ENCODE results near the gene ST3GAL6. TPM values are rescaled to one million over a fixed set of nuclear protein-coding genes. Genes with fewer than 3 reads are reported as not detected.

ST3GAL6 gene
- total and polyA plus RNA-seq, 2 of the 13 experiments (the other 11 are each of a cell fraction or from before 2014, with no cell fraction given) = 17.5 to 23.2 TPM

DNA sequence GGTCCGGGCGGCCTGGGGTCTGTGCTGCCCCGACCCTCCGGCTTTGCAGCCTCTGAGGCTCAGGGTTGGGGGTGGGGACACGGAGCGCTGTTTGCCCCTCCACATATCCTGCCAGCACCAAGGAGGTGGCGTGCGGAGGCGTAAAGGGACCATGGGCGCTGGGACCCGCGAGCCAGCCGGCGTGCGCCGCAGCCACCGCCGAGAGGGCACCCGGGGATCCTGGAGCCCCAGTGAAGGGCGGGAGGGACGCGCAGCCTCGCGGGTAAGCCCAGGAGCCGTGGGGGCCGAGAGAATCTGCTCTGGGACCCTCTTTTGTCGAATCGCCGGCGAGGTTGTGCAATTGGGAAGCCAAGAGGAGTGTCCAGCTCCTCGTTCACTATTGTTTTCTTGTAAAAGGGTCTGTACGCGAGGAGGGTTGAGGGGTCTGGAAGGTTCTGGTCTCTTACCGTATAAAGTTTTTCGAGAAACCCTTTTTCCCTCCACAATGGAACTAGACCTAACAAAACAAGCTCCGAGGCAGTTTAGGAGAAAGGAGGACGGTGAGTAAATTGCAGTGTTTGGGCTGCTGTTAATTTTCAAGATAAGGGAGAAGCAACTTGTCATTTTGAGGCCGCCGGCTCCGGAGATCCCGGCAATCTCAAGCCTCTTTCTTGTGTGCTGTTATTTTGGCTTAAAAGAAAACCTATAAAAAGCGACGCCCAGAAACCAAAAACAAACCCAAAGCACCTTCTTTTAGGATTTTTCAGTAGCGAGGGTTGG, 29.9 kb upstream of the ST3GAL6 start (continued):
- TF ChIP-seq ZNF605 (CRISPR knock-in tag; IDR thresholded peaks at IDR 0.05) = no peak
- 0 out of 2 replicates have a peak, but pooled peaks have one; percentile 19 for TF ChIP-seq KMT2B (CRISPR knock-in tag; IDR thresholded peaks at IDR 0.05)
- 0 out of 2 replicates have a peak, but pooled peaks have one; percentile 59 for TF ChIP-seq GZF1 (CRISPR knock-in tag; IDR thresholded peaks at IDR 0.05)
- TF ChIP-seq FOXP4 (CRISPR knock-in tag; IDR thresholded peaks at IDR 0.05) = no peak
- TF ChIP-seq, protein P1, sequence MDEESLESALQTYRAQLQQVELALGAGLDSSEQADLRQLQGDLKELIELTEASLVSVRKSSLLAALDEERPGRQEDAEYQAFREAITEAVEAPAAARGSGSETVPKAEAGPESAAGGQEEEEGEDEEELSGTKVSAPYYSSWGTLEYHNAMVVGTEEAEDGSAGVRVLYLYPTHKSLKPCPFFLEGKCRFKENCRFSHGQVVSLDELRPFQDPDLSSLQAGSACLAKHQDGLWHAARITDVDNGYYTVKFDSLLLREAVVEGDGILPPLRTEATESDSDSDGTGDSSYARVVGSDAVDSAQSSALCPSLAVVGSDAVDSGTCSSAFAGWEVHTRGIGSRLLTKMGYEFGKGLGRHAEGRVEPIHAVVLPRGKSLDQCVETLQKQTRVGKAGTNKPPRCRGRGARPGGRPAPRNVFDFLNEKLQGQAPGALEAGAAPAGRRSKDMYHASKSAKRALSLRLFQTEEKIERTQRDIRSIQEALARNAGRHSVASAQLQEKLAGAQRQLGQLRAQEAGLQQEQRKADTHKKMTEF (CRISPR knock-in tag; IDR thresholded peaks at IDR 0.05) = 0 out of 2 replicates have a peak, but pooled peaks have one; percentile 16
- TF ChIP-seq SAP130 (CRISPR knock-in tag; IDR thresholded peaks at IDR 0.05; ENCODE audit: low read depth) = peak; percentile 19; the same call in 1 of the 2 replicates
- 0 out of 2 replicates have a peak, but pooled peaks have one; percentile 1 for TF ChIP-seq PHF20 (CRISPR knock-in tag; IDR thresholded peaks at IDR 0.05)
- TF ChIP-seq ZNF274 (CRISPR knock-in tag; IDR thresholded peaks at IDR 0.05) = 0 out of 2 replicates have a peak, but pooled peaks have one; percentile 42
- 0 out of 2 replicates have a peak, but pooled peaks have one; percentile 6 for TF ChIP-seq ZNF850 (CRISPR knock-in tag; conservative IDR thresholded peaks at IDR 0.05)
- TF ChIP-seq, protein P2, sequence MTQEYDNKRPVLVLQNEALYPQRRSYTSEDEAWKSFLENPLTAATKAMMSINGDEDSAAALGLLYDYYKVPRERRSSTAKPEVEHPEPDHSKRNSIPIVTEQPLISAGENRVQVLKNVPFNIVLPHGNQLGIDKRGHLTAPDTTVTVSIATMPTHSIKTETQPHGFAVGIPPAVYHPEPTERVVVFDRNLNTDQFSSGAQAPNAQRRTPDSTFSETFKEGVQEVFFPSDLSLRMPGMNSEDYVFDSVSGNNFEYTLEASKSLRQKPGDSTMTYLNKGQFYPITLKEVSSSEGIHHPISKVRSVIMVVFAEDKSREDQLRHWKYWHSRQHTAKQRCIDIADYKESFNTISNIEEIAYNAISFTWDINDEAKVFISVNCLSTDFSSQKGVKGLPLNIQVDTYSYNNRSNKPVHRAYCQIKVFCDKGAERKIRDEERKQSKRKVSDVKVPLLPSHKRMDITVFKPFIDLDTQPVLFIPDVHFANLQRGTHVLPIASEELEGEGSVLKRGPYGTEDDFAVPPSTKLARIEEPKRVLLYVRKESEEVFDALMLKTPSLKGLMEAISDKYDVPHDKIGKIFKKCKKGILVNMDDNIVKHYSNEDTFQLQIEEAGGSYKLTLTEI (CRISPR knock-in tag; conservative IDR thresholded peaks at IDR 0.05) = no peak
- TF ChIP-seq, protein P3, sequence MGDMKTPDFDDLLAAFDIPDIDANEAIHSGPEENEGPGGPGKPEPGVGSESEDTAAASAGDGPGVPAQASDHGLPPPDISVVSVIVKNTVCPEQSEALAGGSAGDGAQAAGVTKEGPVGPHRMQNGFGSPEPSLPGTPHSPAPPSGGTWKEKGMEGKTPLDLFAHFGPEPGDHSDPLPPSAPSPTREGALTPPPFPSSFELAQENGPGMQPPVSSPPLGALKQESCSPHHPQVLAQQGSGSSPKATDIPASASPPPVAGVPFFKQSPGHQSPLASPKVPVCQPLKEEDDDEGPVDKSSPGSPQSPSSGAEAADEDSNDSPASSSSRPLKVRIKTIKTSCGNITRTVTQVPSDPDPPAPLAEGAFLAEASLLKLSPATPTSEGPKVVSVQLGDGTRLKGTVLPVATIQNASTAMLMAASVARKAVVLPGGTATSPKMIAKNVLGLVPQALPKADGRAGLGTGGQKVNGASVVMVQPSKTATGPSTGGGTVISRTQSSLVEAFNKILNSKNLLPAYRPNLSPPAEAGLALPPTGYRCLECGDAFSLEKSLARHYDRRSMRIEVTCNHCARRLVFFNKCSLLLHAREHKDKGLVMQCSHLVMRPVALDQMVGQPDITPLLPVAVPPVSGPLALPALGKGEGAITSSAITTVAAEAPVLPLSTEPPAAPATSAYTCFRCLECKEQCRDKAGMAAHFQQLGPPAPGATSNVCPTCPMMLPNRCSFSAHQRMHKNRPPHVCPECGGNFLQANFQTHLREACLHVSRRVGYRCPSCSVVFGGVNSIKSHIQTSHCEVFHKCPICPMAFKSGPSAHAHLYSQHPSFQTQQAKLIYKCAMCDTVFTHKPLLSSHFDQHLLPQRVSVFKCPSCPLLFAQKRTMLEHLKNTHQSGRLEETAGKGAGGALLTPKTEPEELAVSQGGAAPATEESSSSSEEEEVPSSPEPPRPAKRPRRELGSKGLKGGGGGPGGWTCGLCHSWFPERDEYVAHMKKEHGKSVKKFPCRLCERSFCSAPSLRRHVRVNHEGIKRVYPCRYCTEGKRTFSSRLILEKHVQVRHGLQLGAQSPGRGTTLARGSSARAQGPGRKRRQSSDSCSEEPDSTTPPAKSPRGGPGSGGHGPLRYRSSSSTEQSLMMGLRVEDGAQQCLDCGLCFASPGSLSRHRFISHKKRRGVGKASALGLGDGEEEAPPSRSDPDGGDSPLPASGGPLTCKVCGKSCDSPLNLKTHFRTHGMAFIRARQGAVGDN (CRISPR knock-in tag; IDR thresholded peaks at IDR 0.05) = peak; percentile 39; the same call in 1 of the 2 replicates
- peak; percentile 8; the same call in 1 of the 2 replicates for TF ChIP-seq ZNF598 (CRISPR knock-in tag; IDR thresholded peaks at IDR 0.05; ENCODE audit: borderline replicate concordance)
- no peak for TF ChIP-seq FOSL2 (CRISPR knock-in tag; IDR thresholded peaks at IDR 0.05)
- TF ChIP-seq ZBTB39 (CRISPR knock-in tag; IDR thresholded peaks at IDR 0.05) = peak; percentile 57; the same call in 1 of the 2 replicates
- TF ChIP-seq YEATS4 (CRISPR knock-in tag; IDR thresholded peaks at IDR 0.05; ENCODE audit: borderline replicate concordance) = peak; percentile 64; the same call in 1 of the 2 replicates
- TF ChIP-seq ZNF709 (CRISPR knock-in tag; IDR thresholded peaks at IDR 0.05) = peak; percentile 69; the same call in 1 of the 2 replicates
- no peak for TF ChIP-seq ZNF296 (CRISPR knock-in tag; conservative IDR thresholded peaks at IDR 0.05)
